HepG2 (cell line): Measurements from ENCODE around the gene YY1. TPM values are rescaled to one million over a fixed set of nuclear protein-coding genes. Genes with fewer than 3 reads are reported as not detected.

Experiments used
- AHR ChIP-seq: IDR thresholded peaks from 2 replicates; pipeline ENCODE4 v1.6.1; 2018; ENCODE audit warnings: missing genetic modification reagents, missing compliant biosample characterization
- FOXA3 ChIP-seq: IDR thresholded peaks from 2 replicates; pipeline ENCODE4 v1.6.1; 2016; ENCODE audit warnings: missing genetic modification reagents, missing compliant biosample characterization
- HNF4A ChIP-seq: sonication (generic); formaldehyde crosslinking; IDR thresholded peaks from 2 replicates; pipeline ENCODE4 v1.4.0; 2020; ENCODE audit warnings: missing genetic modification reagents
- KLF9 ChIP-seq: IDR thresholded peaks from 2 replicates; pipeline ENCODE4 v1.6.1; 2016; ENCODE audit warnings: low read depth
- NFKBIZ ChIP-seq: IDR thresholded peaks from 2 replicates; pipeline ENCODE4 v1.6.1; 2018; ENCODE audit warnings: missing genetic modification reagents, missing compliant biosample characterization
- NONO ChIP-seq, 2 experiments: fragments of 450-650 bp in 1 of 2; sonication (generic) in 1 of 2; formaldehyde crosslinking in 1 of 2; IDR thresholded peaks in 1 of 2; conservative IDR thresholded peaks in 1 of 2; 2 replicates each; pipeline versions ENCODE4 v1.6.1 to v1.8.0; 2017 to 2022; ENCODE audit warnings: mild to moderate bottlenecking in 1 of 2, missing genetic modification reagents in 1 of 2, moderate library complexity in 1 of 2
- SP2 ChIP-seq: sonication (generic); formaldehyde crosslinking; IDR thresholded peaks from 2 replicates; pipeline ENCODE4 v1.5.1; 2020; ENCODE audit warnings: mild to moderate bottlenecking, missing genetic modification reagents
- TEAD3 ChIP-seq: optimal IDR thresholded peaks from 2 replicates; pipeline ENCODE3; 2016; ENCODE audit warnings: borderline replicate concordance
- ZNF292 ChIP-seq: sonication (generic); formaldehyde crosslinking; IDR thresholded peaks from 2 replicates; pipeline ENCODE4 v1.8.1; 2022; ENCODE audit warnings: mild to moderate bottlenecking, low read depth, missing genetic modification reagents, borderline replicate concordance
- polyA plus RNA-seq, 8 experiments: library from polyadenylated mRNA; depleted of rRNA in 3 of 8; stranded (reverse) in 7 of 8; unstranded in 1 of 8; fragments of >200 nt; fragmentation: Illumina TruSeq in 4 of 8; extraction: Trizol in 4 of 8; gene quantifications; 2 replicates each; pipeline versions ENCODE4 v1.2.1 to v1.2.3, GENCODE V29; 2011 to 2016; ENCODE audit warnings: low read depth in 4 of 8, missing spikeins in 1 of 8, mixed read lengths in 1 of 8; ENCODE audit not compliant: insufficient read depth in 1 of 8
- total RNA-seq, 5 experiments: library from RNA; depleted of rRNA; stranded (reverse); fragments of >200 nt; fragmentation: Illumina TruSeq; extraction: Trizol; gene quantifications; 2 replicates each; pipeline ENCODE4 v1.2.3, GENCODE V29; 2016; ENCODE audit warnings: low read depth in 1 of 5
- TF ChIP-seq, protein P1 (sequence below): sonication (generic); formaldehyde crosslinking; IDR thresholded peaks from 2 replicates; pipeline ENCODE4 v1.4.0; 2020; ENCODE audit warnings: missing genetic modification reagents
- TF ChIP-seq, protein P2 (sequence below): sonication (generic); formaldehyde crosslinking; IDR thresholded peaks from 2 replicates; pipeline ENCODE4 v1.5.1; 2020; ENCODE audit warnings: mild to moderate bottlenecking, missing genetic modification reagents, moderate library complexity
- TF ChIP-seq, protein P3 (sequence below): sonication (generic); formaldehyde crosslinking; IDR thresholded peaks from 2 replicates; pipeline ENCODE4 v1.5.0; 2020; ENCODE audit warnings: mild to moderate bottlenecking, missing genetic modification reagents, borderline replicate concordance
- TF ChIP-seq, protein P4 (sequence below): IDR thresholded peaks from 2 replicates; pipeline ENCODE4 v1.6.1; 2016; ENCODE audit warnings: low read depth, control low read depth

YY1 gene
- total and polyA plus RNA-seq, 2 of the 13 experiments (the other 11 are each of a cell fraction or from before 2014, with no cell fraction given), result 29.4 to 68.1 TPM

DNA sequence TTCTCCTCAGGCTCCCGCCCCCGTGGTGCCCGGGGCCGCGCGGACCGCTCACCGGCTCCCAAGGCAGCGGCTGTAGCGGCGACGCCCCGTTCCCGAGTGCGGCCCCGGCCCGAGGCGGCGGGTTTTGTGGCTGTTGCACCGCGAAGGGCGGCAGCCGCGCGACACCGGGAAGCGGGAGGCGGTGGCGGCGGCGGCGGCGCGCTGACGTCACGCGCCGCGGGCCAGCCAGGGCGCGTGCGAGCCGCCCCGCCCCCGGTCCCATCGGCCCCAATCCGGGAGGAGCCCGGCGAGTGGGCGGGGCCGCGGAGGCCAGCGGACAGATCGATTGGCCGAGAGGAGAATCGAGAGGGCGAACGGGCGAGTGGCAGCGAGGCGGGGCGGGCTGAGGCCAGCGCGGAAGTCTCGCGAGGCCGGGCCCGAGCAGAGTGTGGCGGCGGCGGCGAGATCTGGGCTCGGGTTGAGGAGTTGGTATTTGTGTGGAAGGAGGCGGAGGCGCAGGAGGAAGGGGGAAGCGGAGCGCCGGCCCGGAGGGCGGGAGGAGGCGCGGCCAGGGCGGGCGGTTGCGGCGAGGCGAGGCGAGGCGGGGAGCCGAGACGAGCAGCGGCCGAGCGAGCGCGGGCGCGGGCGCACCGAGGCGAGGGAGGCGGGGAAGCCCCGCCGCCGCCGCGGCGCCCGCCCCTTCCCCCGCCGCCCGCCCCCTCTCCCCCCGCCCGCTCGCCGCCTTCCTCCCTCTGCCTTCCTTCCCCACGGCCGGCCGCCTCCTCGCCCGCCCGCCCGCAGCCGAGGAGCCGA, at the start of gene YY1 (continued):
- TF ChIP-seq, protein P1, sequence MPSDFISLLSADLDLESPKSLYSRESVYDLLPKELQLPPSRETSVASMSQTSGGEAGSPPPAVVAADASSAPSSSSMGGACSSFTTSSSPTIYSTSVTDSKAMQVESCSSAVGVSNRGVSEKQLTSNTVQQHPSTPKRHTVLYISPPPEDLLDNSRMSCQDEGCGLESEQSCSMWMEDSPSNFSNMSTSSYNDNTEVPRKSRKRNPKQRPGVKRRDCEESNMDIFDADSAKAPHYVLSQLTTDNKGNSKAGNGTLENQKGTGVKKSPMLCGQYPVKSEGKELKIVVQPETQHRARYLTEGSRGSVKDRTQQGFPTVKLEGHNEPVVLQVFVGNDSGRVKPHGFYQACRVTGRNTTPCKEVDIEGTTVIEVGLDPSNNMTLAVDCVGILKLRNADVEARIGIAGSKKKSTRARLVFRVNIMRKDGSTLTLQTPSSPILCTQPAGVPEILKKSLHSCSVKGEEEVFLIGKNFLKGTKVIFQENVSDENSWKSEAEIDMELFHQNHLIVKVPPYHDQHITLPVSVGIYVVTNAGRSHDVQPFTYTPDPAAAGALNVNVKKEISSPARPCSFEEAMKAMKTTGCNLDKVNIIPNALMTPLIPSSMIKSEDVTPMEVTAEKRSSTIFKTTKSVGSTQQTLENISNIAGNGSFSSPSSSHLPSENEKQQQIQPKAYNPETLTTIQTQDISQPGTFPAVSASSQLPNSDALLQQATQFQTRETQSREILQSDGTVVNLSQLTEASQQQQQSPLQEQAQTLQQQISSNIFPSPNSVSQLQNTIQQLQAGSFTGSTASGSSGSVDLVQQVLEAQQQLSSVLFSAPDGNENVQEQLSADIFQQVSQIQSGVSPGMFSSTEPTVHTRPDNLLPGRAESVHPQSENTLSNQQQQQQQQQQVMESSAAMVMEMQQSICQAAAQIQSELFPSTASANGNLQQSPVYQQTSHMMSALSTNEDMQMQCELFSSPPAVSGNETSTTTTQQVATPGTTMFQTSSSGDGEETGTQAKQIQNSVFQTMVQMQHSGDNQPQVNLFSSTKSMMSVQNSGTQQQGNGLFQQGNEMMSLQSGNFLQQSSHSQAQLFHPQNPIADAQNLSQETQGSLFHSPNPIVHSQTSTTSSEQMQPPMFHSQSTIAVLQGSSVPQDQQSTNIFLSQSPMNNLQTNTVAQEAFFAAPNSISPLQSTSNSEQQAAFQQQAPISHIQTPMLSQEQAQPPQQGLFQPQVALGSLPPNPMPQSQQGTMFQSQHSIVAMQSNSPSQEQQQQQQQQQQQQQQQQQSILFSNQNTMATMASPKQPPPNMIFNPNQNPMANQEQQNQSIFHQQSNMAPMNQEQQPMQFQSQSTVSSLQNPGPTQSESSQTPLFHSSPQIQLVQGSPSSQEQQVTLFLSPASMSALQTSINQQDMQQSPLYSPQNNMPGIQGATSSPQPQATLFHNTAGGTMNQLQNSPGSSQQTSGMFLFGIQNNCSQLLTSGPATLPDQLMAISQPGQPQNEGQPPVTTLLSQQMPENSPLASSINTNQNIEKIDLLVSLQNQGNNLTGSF, result 0 out of 2 replicates have a peak, but pooled peaks have one; percentile 2
- TF ChIP-seq, protein P2, sequence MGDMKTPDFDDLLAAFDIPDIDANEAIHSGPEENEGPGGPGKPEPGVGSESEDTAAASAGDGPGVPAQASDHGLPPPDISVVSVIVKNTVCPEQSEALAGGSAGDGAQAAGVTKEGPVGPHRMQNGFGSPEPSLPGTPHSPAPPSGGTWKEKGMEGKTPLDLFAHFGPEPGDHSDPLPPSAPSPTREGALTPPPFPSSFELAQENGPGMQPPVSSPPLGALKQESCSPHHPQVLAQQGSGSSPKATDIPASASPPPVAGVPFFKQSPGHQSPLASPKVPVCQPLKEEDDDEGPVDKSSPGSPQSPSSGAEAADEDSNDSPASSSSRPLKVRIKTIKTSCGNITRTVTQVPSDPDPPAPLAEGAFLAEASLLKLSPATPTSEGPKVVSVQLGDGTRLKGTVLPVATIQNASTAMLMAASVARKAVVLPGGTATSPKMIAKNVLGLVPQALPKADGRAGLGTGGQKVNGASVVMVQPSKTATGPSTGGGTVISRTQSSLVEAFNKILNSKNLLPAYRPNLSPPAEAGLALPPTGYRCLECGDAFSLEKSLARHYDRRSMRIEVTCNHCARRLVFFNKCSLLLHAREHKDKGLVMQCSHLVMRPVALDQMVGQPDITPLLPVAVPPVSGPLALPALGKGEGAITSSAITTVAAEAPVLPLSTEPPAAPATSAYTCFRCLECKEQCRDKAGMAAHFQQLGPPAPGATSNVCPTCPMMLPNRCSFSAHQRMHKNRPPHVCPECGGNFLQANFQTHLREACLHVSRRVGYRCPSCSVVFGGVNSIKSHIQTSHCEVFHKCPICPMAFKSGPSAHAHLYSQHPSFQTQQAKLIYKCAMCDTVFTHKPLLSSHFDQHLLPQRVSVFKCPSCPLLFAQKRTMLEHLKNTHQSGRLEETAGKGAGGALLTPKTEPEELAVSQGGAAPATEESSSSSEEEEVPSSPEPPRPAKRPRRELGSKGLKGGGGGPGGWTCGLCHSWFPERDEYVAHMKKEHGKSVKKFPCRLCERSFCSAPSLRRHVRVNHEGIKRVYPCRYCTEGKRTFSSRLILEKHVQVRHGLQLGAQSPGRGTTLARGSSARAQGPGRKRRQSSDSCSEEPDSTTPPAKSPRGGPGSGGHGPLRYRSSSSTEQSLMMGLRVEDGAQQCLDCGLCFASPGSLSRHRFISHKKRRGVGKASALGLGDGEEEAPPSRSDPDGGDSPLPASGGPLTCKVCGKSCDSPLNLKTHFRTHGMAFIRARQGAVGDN (CRISPR knock-in tag), result no peak; the same call in none of the 2 replicates
- TF ChIP-seq HNF4A (CRISPR knock-in tag), result no peak
- TF ChIP-seq ZNF292 (CRISPR knock-in tag), result no peak
- no peak for TF ChIP-seq AHR (CRISPR knock-in tag)
- TF ChIP-seq, protein P3, sequence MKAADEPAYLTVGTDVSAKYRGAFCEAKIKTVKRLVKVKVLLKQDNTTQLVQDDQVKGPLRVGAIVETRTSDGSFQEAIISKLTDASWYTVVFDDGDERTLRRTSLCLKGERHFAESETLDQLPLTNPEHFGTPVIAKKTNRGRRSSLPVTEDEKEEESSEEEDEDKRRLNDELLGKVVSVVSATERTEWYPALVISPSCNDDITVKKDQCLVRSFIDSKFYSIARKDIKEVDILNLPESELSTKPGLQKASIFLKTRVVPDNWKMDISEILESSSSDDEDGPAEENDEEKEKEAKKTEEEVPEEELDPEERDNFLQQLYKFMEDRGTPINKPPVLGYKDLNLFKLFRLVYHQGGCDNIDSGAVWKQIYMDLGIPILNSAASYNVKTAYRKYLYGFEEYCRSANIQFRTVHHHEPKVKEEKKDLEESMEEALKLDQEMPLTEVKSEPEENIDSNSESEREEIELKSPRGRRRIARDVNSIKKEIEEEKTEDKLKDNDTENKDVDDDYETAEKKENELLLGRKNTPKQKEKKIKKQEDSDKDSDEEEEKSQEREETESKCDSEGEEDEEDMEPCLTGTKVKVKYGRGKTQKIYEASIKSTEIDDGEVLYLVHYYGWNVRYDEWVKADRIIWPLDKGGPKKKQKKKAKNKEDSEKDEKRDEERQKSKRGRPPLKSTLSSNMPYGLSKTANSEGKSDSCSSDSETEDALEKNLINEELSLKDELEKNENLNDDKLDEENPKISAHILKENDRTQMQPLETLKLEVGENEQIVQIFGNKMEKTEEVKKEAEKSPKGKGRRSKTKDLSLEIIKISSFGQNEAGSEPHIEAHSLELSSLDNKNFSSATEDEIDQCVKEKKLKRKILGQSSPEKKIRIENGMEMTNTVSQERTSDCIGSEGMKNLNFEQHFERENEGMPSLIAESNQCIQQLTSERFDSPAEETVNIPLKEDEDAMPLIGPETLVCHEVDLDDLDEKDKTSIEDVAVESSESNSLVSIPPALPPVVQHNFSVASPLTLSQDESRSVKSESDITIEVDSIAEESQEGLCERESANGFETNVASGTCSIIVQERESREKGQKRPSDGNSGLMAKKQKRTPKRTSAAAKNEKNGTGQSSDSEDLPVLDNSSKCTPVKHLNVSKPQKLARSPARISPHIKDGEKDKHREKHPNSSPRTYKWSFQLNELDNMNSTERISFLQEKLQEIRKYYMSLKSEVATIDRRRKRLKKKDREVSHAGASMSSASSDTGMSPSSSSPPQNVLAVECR (CRISPR knock-in tag), result peak; percentile 41; the same call in 1 of the 2 replicates
- no peak for TF ChIP-seq KLF9
- no peak for TF ChIP-seq NFKBIZ
- no peak for TF ChIP-seq NONO (IDR thresholded peaks at IDR 0.05)
- TF ChIP-seq NONO (CRISPR knock-in tag; conservative IDR thresholded peaks at IDR 0.05), result no peak; the same call in 1 of the 2 replicates
- TF ChIP-seq, protein P4, sequence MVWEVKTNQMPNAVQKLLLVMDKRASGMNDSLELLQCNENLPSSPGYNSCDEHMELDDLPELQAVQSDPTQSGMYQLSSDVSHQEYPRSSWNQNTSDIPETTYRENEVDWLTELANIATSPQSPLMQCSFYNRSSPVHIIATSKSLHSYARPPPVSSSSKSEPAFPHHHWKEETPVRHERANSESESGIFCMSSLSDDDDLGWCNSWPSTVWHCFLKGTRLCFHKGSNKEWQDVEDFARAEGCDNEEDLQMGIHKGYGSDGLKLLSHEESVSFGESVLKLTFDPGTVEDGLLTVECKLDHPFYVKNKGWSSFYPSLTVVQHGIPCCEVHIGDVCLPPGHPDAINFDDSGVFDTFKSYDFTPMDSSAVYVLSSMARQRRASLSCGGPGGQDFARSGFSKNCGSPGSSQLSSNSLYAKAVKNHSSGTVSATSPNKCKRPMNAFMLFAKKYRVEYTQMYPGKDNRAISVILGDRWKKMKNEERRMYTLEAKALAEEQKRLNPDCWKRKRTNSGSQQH (CRISPR knock-in tag), result no peak
- TF ChIP-seq TEAD3 (CRISPR knock-in tag), result peak; percentile 46
- TF ChIP-seq FOXA3 (CRISPR knock-in tag), result no peak; the same call in 1 of the 2 replicates
- TF ChIP-seq SP2, result peak; percentile 88
